GM21576 (cell line): ENCODE data around the gene HIVEP1.

Source experiments
- ATAC-seq: cut with Tn5 transposase; IDR thresholded peaks from one replicate; pipeline ENCODE4 v1.9.1; 2021; ENCODE audit warnings: mild to moderate bottlenecking, moderate library complexity; ENCODE audit not compliant: unreplicated experiment

HIVEP1 gene

GRCh38 chr6:12115001-12115400 lies 102.9 kb downstream of the HIVEP1 start:
- no peak for ATAC-seq

GRCh38 chr6:12115492-12115891 lies 103.4 kb downstream of the HIVEP1 start:
- ATAC-seq: no peak

GRCh38 chr6:12116264-12116800 lies 104.2 kb downstream of the HIVEP1 start:
- ATAC-seq: no peak

GRCh38 chr6:12116978-12117377 lies 104.9 kb downstream of the HIVEP1 start:
- no peak for ATAC-seq

- ATAC-seq: no peak
Observed at GRCh38 chr6:12118607-12119006, 106.5 kb downstream of the HIVEP1 start.

GRCh38 chr6:12119085-12119588 lies 107.0 kb downstream of the HIVEP1 start:
- peak; percentile 51 for ATAC-seq

GRCh38 chr6:12125396-12125795 lies 113.3 kb downstream of the HIVEP1 start:
- ATAC-seq: no peak

- ATAC-seq: no peak
Observed at GRCh38 chr6:12126051-12126450, 113.9 kb downstream of the HIVEP1 start.

GRCh38 chr6:12129523-12129922 lies 117.4 kb downstream of the HIVEP1 start:
- no peak for ATAC-seq

GRCh38 chr6:12132351-12133222 lies 120.5 kb downstream of the HIVEP1 start:
- no peak for ATAC-seq

- no peak for ATAC-seq
Observed at GRCh38 chr6:12134581-12134980, 122.5 kb downstream of the HIVEP1 start.

- ATAC-seq: no peak
Observed at GRCh38 chr6:12134991-12135390, 122.9 kb downstream of the HIVEP1 start.

- no peak for ATAC-seq
Observed at GRCh38 chr6:12136905-12137304, 124.8 kb downstream of the HIVEP1 start.

- ATAC-seq: no peak
Observed at GRCh38 chr6:12137480-12137879, 125.4 kb downstream of the HIVEP1 start.

GRCh38 chr6:12138381-12138780 lies 126.3 kb downstream of the HIVEP1 start:
- no peak for ATAC-seq

- ATAC-seq: no peak
Observed at GRCh38 chr6:12138936-12139335, 126.8 kb downstream of the HIVEP1 start.

GRCh38 chr6:12147557-12148316 lies 135.6 kb downstream of the HIVEP1 start:
- ATAC-seq: no peak

GRCh38 chr6:12148317-12148801 lies 136.2 kb downstream of the HIVEP1 start:
- ATAC-seq: no peak

- ATAC-seq: no peak
Observed at GRCh38 chr6:12148841-12149240, 136.7 kb downstream of the HIVEP1 start.

- no peak for ATAC-seq
Observed at GRCh38 chr6:12149944-12150510, 137.9 kb downstream of the HIVEP1 start.

GRCh38 chr6:12150812-12151432 lies 138.8 kb downstream of the HIVEP1 start:
- no peak for ATAC-seq
